GM18520 (cell line): Measurements from ENCODE around the gene KCND2.
"Not testable (repeated sequence)": the region's sequence is repeated elsewhere in the genome, so short reads cannot be mapped to it uniquely, and the experiment has no call there.

Source experiments
- ATAC-seq: cut with Tn5 transposase; IDR thresholded peaks from one replicate; pipeline ENCODE4 v1.9.1; 2021; ENCODE audit not compliant: unreplicated experiment

The KCND2 gene

DNA sequence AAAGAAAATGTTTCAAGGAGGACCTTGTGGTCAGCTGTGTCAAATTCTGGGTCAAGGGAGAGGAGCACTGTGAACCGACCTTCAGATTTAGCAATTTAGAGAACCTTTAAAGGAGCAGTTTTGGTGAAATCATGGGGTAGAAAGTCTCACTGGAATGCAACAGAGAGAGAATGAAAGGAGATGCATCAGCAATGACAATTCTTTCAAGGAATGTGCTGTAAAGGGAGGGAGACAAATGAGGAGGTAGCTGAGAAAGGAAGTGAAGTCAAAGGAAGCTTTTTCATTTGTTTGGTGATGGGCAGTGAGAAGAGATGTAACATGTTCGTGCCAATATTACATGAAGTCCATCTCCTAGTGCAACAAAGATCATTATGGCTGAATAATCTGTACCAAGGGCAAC lies 418.9 kb downstream of the KCND2 start:
- no peak for ATAC-seq

GRCh38 chr7:120695848-120696247 lies 422.9 kb downstream of the KCND2 start:
- no peak for ATAC-seq

GRCh38 chr7:120700796-120701195 lies 427.8 kb downstream of the KCND2 start:
- ATAC-seq = no peak

DNA sequence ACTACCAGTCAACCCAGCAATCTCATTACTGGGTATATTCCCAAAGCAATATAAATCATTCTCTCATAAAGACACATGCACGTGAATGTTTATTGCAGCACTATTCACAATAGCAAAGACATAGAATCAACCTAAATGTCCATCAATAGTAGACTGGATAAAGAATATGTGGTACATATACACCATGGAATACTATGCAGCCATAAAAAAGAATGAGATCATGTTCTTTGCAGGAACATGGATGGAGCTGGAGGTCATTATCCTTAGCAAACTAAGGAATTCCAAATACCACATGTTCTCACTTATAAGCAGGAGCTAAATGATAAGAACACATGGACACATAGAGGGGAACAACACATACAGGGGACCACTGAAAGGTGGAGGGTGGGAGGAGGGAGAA lies 429.4 kb downstream of the KCND2 start:
- not testable (repeated sequence) for ATAC-seq

GRCh38 chr7:120703585-120704240 lies 430.7 kb downstream of the KCND2 start:
- ATAC-seq = no peak

- ATAC-seq = no peak
Observed at GRCh38 chr7:120709252-120709971, 436.4 kb downstream of the KCND2 start.

DNA sequence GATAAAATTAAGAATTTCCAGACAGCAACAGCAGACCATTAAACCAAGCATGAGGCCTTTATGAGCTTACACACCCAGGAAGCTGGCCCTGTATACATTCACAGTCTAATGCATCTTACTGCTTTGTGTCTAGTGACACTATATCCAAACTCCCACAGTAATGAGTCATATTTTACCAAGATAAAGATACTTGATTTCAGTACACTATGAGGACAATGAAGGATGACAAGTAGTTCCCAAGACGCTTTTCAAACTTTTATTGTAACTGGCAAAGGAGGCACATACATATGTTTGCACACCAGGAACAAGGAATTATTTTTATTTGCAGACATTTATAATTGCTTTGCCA lies 437.0 kb downstream of the KCND2 start:
- ATAC-seq = no peak

DNA sequence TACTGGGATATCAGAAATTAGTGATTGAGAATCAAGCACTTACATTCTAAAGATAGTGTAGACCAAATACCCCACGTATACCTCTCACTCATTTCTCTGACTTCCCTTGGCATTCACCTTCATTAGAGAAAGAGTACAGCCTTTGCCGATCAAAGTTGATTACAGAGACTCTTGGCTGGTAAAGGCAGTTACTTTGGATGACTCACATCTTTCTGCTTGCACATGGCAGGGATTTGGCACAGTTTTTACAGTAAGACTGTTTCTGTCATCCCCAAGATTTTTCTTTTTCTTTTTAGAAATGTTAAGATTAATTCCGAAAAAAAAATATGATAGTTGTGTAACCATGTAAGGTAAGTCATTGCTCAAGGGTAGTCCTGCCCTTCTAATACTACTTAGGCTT lies 442.0 kb downstream of the KCND2 start:
- ATAC-seq = no peak

DNA sequence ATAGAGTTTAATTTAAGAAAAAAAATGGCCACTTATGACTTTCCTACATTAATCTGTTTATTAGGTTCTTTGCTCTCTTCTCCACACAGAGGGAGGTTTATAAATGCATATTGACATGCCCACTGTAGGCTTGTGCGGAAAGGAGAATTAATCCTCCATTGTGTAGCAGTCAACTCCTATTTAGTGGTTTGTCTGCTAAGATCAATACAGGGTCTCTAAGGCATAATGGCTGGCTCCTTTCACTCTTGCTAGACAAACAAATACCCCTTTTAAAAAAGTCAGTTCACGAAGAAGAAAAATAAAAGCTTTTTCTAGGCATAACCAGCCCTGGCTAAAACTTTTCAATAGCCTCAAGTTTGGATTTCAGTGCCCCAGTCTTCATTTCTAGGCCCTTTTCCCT lies 443.3 kb downstream of the KCND2 start:
- ATAC-seq = no peak

GRCh38 chr7:120717166-120717565 lies 444.2 kb downstream of the KCND2 start:
- no peak for ATAC-seq

DNA sequence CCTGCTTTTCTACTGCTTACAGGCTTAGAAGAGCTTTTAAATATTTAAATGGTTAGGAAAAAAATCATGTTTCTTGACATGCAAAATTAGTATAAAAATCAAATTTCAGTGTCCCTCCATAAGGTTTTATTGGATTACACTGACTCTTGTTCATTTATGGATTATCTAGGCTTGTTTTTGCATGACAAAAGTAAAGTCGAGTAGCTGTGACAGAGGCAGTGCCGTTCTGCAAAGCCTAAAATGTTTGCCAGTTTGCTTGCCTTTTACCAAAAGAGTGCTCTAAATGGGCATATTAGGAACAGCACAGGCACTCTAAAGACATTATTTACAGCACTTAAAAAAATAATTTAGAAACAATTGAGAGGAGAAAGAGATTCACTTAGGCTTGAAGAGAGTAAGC lies 445.4 kb downstream of the KCND2 start:
- ATAC-seq = no peak

DNA sequence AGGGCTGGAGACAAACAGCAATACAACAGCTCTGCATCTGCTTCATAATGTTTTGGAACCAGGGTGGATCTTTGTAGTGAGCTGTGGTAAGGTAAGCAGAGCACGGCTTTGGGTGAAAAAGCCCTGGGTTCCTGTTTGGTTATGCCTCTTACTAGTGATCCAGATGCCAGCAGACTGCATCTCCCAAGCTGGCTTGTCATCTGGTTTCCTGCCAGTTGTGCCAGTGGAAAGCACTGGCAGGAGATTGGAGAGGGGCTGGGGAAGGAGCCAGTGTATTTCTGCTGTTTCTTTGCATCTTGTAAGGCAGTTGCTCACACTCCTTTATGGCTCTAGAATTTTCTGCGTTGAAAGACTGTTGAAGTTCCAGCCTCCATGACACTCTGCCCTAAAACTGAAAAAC lies 447.3 kb downstream of the KCND2 start:
- ATAC-seq = no peak

GRCh38 chr7:120723465-120724385 lies 450.8 kb downstream of the KCND2 start:
- ATAC-seq = no peak

GRCh38 chr7:120724448-120724847 lies 451.5 kb downstream of the KCND2 start:
- no peak for ATAC-seq

DNA sequence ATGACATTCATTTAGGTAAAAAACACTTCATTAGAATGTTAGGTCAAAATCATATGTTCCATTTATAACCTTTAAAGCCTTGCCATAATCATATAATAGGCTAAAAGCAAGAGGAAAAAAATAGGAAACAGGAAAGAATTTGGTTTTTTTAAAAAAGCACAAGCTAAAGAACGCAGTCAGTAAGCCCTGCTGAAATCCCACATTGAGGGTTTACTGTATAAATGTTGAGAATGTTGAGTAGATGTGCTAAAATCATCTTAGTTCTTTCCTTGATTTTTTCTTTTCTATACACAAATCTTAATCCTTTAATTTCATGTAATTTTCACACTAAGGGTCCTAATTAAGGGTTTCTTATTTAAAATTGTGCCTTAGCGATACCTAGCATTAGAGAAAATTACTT lies 452.0 kb downstream of the KCND2 start:
- ATAC-seq = no peak

GRCh38 chr7:120725376-120726039 lies 452.5 kb downstream of the KCND2 start:
- ATAC-seq = no peak

GRCh38 chr7:120729245-120729644 lies 456.3 kb downstream of the KCND2 start:
- no peak for ATAC-seq

GRCh38 chr7:120731271-120731670 lies 458.3 kb downstream of the KCND2 start:
- no peak for ATAC-seq

GRCh38 chr7:120732256-120732655 lies 459.3 kb downstream of the KCND2 start:
- ATAC-seq = no peak

DNA sequence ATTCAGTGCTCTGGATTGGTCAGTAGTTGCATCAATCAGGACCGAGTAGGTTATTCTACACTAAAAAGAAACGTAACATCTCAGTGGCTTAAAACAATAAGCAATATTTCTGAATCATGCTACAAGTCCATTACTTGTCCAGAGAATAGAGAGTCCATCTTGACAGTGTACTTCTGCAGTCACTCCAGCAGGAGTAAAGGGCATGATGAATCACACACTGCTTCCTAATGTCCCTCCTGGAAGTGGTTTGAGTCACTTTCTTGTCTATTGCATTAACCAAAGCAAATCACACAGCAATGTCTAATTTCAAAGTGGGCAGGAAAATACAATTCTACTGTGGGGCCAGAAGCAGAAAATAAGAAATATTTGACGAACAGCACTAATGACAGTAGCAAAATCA lies 460.2 kb downstream of the KCND2 start:
- ATAC-seq = no peak

DNA sequence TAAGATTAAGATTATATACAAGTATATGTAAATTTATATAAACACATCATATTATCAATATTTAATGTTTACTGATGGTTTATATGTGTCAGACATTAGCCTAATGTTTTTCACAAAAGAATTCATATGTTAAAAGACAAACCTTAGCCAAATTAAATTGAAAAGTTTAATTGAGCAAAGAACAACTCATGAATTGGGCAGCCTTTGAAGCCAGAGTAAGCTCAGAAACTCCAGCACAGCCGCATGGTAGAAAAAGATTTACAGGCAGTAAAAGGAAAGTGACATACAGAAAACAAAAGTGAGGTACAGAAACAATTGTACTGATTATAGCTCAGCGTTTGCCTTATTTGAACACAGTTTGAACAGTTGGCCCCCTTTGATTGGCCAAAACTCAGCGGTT lies 460.9 kb downstream of the KCND2 start:
- no peak for ATAC-seq
